Measurements from ENCODE around the gene CFAP119.
A peak's percentile ranks its signal among the peaks of the same experiment; 100 is the strongest.

The CFAP119 gene

GRCh38 chr16:30761427-30761927 lies 385 bp downstream of the CFAP119 start:
- DNase-seq = peak; percentile 75
- peak overlapping the region; percentile 85 for H3K27ac ChIP-seq
- H3K36me3 ChIP-seq = peaks cover 67% of the 10 kb centered on the region
- H3K4me3 ChIP-seq (ENCODE audit: low read depth, low read length) = peak overlapping the region; percentile 65
- TF ChIP-seq CTCF (IDR thresholded peaks at IDR 0.05; ENCODE audit: low read depth, low read length) = no peak
- no peaks in the 10 kb centered on the region for H3K9me3 ChIP-seq (ENCODE audit: severe bottlenecking)
- no peaks in the 10 kb centered on the region for H3K27me3 ChIP-seq (ENCODE audit: insufficient read depth, low read depth, severe bottlenecking)

- peak overlapping the region; percentile 85 for H3K27ac ChIP-seq
- no peak for DNase-seq
- peaks cover 67% of the 10 kb centered on the region for H3K36me3 ChIP-seq
Measured at GRCh38 chr16:30760577-30761426, 1.1 kb downstream of the CFAP119 start.

GRCh38 chr16:30760001-30760559 lies 1.8 kb downstream of the CFAP119 start:
- no peak for TF ChIP-seq CTCF (IDR thresholded peaks at IDR 0.05; ENCODE audit: low read depth, low read length)
- no peak for DNase-seq
- H3K27ac ChIP-seq = no peak overlapping the region
- no peak overlapping the region for H3K4me3 ChIP-seq (ENCODE audit: low read depth, low read length)
- H3K36me3 ChIP-seq = peaks cover 66% of the 10 kb centered on the region
- H3K27me3 ChIP-seq (ENCODE audit: insufficient read depth, low read depth, severe bottlenecking) = no peaks in the 10 kb centered on the region
- no peaks in the 10 kb centered on the region for H3K9me3 ChIP-seq (ENCODE audit: severe bottlenecking)

More at GRCh38 chr16:30760577-30761426, 1.1 kb downstream of the CFAP119 start:
- no peaks in the 10 kb centered on the region for H3K9me3 ChIP-seq (ENCODE audit: severe bottlenecking)
- no peak for TF ChIP-seq CTCF (IDR thresholded peaks at IDR 0.05; ENCODE audit: low read depth, low read length)
- H3K27me3 ChIP-seq (ENCODE audit: insufficient read depth, low read depth, severe bottlenecking) = no peaks in the 10 kb centered on the region
- H3K4me3 ChIP-seq (ENCODE audit: low read depth, low read length) = peak overlapping the region; percentile 65

GRCh38 chr16:30758988-30759491 lies 2.8 kb downstream of the CFAP119 start:
- Histone ChIP-seq H3K36me3 (peaks cover 65% of the 10 kb centered on the region), H3K9me3 (ENCODE audit: severe bottlenecking) (no peaks in the 10 kb centered on the region), H3K4me3 (ENCODE audit: low read depth, low read length) (no peak overlapping the region), H3K27ac (no peak overlapping the region), H3K27me3 (ENCODE audit: insufficient read depth, low read depth, severe bottlenecking) (no peaks in the 10 kb centered on the region)
- DNase-seq = no peak
- no peak for TF ChIP-seq CTCF (IDR thresholded peaks at IDR 0.05; ENCODE audit: low read depth, low read length)

GRCh38 chr16:30757316-30757715 lies 4.5 kb downstream of the CFAP119 start:
- Histone ChIP-seq H3K9me3 (ENCODE audit: severe bottlenecking) (no peaks in the 10 kb centered on the region), H3K36me3 (peaks cover 63% of the 10 kb centered on the region), H3K4me3 (ENCODE audit: low read depth, low read length) (no peak overlapping the region), H3K27ac (no peak overlapping the region), H3K27me3 (ENCODE audit: insufficient read depth, low read depth, severe bottlenecking) (no peaks in the 10 kb centered on the region)
- no peak for DNase-seq
- TF ChIP-seq CTCF (IDR thresholded peaks at IDR 0.05; ENCODE audit: low read depth, low read length) = no peak

All from WERI-Rb-1 (cell line).